Measurements from ENCODE around the gene DVL2. TPM values are rescaled to one million over a fixed set of nuclear protein-coding genes. Genes with fewer than 3 reads are reported as not detected.

Gene DVL2
- total RNA-seq, 1 experiment from 2014 or later, result 39.1 TPM

DNA sequence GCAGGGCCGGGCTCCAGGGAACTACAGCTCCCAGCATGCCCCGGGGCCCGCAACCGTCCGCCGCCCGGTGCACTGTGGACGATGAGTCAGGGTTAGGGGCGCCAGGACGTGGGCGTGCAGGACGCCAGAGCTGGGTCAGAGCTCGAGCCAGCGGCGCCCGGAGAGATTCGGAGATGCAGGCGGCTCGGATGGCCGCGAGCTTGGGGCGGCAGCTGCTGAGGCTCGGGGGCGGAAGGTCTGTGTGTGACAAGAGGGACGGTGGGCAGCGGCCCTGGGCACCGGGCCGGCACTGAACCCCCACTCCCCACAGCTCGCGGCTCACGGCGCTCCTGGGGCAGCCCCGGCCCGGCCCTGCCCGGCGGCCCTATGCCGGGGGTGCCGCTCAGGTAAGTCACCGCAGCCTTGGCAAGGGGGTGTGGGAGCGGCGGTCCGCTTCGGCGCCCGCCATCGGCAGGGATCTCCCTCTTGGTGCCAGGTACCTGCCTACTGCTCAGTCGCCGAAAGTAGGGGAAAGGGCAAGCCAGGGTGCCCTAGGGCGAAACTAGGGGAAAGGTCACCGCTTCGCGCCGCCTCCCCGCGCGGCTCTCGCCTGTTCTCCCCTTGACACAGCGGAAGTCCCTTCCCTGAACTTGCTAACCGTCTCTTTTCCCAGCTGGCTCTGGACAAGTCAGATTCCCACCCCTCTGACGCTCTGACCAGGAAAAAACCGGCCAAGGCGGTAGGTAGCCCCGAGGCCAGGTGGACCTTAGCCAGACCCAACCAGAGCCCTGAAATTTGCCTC, 14.3 kb downstream of the DVL2 start, which contains the start of the genes ACADVL and DLG4:
Gene ACADVL, plus strand, starts transcription at position 127 of the 781 bp plus-strand sequence. Its CDS starts 47 bp downstream, at position 174.
Gene DLG4, minus strand, starts transcription at position 25 of the 781 bp plus-strand sequence.
- DNase-seq (ENCODE audit: low read depth), result peak; percentile 94

DNA sequence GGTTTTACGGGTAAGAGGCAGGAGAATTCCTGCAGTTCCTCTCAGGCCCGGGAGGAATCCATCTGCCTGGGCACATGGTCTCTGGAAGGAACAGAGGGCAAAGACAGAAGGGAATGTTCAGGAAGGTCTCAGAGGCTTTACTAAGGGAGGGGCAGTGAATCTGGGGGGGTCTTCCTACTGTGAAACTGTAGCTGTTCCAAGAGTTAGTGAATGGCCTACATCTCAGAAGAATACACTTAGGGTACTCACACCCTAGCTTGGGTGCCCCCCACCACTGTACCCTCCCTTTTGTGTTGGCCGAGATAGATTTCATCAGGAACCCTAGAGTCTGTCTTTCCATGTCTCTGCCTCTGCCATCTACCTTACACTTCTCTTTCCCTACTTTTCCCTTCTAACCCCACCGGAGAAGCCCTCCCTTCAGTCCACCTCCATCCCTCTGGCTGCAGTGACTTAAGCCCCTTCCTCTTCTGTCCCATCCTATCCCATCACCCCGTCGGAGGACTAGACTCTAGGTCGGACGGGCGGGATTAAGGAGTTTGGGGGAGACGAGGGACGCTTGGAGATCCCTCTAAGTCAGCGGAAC, 15.0 kb downstream of the DVL2 start:
- no peak for DNase-seq (ENCODE audit: low read depth)

DNA sequence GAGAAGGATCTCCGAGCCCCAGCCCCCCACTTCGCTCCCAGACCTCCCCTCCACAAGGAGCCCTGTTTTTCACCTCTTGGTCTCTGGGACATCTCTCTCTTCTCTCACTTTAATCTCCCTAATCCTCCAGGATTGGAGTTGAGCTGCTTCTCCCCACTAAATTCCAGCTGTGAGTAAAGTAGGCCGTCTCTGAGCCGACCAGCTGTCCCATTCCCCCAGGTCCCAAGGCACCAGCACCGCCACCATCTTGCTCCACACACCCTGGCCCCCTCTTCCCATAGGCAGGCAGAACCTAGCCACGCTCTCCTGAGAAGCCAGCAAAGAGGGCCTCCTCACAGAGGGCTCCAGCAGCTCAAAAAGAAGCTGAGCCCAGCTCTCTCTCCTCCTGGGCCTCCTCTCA, 15.6 kb downstream of the DVL2 start:
- no peak for DNase-seq (ENCODE audit: low read depth)

DNA sequence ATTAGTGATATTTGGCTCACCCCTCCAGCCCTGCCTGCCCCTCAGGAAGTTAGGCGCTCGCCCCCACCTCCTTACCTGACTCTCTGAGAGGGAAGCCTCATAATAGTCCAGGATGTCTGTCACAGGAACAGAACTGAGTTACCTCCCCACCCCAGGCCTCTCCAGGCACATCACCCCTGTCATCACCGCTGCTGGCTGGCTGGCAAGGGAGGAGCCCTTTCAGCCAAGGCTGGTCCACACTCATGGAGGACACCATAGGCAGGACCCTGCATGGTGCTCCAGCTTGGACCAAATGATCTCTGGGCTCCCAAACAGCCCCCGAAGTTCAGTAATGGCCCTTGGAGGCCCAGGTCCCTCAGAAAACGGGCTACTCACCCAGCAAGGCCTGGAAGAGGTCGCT, 16.2 kb downstream of the DVL2 start:
- DNase-seq (ENCODE audit: low read depth), result no peak

DNA sequence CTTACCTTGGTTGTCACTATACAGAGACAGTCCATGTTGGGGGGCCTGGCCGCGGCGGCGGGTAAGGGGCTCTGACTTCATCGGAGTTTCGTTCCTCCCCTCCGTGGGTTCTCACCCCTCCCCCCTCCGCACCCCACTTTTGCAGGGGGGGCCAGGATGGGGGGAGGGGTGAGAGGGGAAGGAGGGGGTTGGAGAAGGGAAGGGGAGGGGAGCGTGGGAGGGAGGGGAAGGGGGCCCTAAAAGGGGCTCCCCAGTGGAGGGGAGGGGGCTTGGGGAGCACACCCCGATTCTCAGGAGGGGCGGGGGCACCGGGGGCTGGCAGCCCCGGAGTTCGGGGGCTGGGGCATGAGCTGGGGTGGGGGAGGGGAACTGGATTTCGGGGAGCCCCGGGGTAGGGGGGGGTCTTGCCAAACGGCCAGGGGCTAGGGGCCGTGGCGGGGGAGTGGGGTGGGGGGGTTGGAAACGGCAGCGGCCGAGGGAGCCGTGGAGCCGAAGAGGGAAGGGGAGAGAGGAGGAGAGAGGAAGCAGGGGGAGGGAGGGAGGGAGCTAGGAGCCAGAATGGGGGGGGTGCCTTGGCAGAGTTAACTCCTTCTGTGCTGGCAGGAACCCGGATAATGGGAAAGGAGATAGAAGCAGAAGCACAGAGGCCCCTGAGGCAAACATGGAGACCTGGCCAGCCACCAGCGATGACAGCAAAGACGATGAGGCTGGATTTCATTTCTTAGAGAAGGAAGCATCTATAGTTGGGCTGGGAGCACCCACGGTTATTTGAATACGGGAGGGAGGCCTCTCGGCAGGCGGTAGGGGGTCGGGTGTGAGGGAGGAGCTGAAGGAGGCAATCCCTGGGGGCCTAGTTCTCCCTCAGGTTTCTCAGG, 17.0 kb downstream of the DVL2 start:
- peak; percentile 54 for DNase-seq (ENCODE audit: low read depth)

DNA sequence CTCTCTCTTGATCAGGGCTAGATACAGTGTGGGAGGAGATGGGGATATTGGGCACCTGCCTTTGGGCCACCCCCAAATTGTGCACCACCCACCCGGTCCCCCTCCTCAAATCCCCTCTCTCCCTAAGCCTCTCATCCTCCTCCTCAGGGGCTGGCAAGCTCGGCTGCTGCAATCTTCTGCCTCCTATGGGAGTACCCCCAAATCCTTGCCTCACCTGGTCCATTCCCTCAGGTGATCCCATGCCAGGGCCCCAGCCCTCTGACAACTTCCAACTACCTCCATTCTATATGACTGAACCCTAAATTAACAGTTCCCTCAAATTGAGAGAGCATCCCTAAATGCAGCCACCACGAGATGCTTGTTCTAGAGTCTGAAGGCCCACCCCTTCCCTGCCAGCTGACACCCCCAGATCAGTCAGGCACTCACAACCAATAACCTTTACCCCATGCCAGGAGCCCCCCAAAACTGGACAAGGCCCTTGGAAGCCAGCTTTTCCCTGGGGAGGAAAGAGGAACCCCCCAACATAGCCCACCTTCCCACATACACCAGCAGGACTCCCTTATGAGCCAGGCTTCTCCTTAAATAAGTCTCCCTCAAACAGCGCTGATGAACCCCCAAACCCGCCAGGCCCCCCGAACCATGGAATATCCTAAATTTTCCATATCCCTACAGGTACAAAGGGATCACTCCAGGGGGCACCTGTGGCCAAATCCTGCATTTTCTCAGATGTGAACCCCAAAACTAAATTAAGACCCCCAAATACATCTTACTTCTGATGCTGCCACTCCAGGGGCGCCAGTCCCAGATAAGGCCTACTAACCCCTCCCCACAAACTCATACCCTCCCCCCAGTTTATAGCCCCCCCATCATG, 17.8 kb downstream of the DVL2 start:
- DNase-seq (ENCODE audit: low read depth), result no peak

DNA sequence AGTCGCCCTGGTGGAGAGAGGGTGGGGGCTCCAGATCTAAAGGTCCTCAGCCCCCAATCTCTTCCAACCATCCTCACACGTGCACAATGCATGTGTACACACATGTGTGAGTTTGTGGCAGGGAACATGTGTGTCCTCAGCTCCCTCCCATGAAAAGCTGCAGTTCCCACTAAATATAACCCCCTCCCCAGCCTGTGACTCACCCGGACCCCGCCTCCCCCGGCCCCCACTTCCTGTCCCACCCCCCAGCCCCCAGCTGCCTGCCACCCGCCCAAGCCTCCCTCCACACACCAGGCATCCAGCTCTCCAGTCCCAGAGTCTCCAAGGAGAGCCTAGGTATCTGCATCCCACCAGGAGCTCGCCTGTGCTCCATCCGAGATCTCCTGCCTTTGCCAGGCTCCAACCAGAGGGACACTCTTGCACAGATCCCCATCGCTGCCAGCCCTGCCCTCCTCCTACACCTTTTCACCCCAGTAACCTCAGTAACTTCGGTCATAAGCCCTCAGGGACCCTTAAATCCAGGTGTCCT, 18.6 kb downstream of the DVL2 start:
- DNase-seq (ENCODE audit: low read depth), result no peak

DNA sequence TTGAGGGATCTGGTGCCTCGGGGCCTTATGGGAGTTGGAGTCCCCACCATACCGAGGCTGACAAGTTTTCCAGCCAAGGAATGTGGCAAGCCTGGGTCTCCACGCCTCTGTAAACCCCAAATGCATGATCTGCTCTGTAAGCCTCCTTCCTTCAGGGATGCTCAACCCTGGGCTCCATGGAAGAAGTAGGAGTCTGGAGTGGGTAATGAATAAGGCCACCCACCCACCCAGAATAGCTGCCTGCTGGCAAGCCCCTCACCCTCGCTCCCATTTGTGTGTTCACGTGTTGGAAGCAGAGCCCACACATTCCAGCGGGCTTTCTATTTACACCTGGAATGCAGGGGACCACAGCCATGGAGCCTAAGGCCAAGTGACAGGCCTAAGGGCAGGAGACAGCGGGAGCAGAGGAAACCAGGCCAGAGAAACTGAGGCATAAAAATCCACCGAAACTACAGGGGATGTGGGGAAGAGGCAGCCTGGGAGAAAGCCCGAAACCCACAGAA, 19.1 kb downstream of the DVL2 start:
- DNase-seq (ENCODE audit: low read depth), result peak; percentile 44

DNA sequence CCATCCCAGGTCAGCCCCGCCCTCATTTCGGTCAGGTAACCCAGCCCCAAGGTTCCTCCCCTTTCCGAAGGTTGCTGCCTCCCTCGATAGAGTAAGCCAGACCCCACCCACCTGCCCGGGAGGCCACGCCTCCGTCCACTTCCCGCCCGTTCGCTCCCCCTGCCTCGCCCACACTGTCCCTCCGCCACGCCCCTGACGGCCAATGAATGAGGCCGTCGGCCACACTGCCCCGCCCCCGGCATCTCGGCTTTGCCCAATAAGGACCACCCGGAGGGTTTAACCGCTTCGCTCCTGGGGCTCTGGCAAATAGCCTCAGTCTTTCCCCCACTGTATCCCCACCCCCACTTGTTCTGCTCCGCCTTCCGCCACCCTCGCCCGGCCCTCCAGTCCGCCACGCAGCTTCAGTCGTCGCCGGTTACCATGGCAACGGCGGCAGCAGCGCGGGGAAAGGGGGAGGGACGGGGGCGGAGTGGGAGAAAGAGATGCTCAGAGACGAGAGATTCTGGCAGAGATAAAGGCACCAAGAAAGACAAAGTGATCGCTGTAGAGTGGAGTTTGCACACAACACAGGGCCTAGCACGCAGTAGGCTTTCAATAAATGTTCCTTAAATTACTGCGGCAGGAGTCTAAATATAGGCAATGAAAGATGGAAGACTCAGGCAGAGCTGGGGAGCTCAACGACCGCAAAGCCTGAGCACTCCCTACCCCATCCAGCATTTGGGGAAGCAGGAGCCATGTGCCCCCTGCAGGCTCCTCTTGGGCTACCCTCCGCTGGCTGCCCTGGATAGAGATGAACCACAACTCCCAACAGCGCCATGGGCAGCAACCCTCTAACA, 19.8 kb downstream of the DVL2 start:
- peak; percentile 95 for DNase-seq (ENCODE audit: low read depth)

DNA sequence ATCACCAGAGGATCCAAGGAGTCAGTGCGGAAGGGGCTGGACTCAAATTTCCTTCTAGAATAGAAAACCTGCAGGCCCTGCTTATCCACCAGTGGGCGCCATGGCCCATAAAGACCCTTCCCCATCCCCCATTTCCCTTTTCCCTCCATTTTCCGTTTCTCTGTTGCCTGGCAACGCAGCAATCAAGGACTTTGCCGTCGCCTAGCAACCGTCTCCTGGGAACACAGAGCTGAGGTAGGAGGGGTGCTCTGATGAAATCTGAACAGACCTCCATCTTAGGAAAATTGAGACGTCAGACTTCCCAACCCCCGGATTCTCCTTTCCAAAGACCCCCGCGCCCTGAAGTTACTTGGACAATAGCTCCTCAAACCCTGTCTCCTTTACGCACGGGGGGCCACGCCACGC, 20.4 kb downstream of the DVL2 start:
- peak; percentile 84 for DNase-seq (ENCODE audit: low read depth)

DNA sequence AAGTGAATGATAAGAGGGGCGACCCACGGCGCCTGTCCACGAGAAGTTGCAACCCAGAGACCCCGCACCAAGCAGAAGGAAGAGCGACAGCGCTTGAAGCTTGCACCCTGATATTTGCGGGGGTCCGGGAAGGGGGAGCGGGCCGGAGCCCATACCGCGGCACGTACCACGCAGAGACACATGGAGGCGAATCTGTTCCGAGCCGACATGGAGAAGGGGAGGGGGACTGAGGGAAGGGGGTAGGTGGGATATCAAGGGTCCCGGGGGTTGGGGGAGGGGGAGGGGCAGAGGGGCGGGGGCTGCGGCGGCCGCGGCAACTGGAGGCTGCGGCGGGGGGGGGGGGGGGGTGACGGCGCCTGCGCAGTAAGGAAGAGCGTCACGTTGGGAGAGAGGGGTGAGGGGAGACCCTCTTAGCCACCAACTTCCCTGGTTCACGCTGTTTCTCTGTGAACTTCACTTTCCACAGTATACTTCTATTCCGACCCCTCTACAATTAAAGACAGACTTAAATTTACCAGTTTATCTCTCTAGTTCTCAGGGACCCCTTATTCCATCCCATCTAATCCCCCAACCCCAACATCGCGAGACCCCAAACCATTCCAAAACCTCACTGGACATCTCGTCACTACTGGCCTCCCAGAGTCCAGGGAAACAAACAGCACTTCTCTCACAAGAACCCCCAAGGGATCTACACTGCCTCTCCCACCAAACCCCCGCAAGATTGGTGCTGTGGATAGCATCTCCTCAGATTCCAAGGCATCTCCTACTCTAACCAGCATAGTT, 22.6 kb downstream of the DVL2 start:
- DNase-seq (ENCODE audit: low read depth), result no peak

DNA sequence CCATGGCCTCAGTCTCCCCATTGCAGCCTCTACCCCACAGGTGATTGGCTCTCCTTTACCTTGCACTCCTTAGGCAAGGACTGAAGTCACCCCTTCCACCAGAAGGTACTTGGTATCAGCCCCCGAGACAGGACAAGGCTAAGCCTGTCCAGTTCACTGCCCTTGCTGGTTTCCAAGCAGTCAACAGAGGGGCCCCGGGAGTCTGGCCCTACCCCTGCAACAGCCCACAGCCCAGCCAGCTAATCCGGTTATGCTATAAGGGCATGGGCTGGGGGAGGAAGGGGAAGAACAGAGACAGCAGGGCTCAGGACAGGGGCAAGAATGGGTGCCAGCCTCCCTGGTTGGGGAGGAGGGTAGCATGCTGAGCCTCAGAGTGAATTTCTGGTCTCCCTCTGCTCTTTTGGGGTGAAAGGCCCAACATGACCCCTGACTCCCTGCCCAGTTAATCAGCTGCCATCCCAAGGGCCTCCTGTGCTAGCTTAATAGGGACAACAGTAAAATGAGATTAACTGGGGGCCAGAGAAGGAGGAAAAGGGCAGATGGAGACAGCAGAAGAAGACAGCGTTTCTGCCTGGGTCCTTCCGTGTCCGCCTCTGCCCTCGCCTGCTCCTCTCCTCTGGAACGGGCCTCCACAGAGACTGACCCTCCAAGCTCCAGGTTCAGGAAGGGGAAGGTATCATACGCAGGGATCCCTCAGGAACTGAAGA, 25.4 kb downstream of the DVL2 start:
- DNase-seq (ENCODE audit: low read depth), result no peak

DNA sequence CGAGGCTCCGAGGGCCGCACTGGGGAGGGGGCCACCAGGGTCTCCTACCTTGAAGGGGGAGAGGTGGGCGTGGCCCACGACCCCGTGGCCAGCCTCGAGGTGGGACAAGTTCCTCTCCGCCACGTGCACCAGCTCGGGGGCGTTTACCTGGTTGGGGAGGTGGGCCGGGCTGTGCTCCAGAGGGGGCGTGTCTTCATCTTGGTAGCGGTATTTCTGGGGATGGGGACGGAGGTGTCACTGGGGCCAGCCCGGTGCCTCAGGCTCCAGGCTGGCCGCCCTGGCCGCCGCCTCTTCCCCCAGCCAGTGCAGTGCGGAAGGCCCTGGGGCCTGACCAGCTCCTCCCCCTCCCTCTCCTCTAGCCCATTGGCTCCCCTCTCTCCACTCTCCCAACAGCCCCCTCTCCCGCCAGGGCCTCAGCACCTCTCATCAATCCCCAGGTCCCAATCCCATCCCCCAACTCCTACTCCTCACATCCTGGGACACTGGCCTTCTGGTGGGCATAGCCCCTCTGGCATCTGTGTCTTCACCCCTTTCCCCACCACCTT, 26.2 kb downstream of the DVL2 start:
- DNase-seq (ENCODE audit: low read depth), result no peak

DNA sequence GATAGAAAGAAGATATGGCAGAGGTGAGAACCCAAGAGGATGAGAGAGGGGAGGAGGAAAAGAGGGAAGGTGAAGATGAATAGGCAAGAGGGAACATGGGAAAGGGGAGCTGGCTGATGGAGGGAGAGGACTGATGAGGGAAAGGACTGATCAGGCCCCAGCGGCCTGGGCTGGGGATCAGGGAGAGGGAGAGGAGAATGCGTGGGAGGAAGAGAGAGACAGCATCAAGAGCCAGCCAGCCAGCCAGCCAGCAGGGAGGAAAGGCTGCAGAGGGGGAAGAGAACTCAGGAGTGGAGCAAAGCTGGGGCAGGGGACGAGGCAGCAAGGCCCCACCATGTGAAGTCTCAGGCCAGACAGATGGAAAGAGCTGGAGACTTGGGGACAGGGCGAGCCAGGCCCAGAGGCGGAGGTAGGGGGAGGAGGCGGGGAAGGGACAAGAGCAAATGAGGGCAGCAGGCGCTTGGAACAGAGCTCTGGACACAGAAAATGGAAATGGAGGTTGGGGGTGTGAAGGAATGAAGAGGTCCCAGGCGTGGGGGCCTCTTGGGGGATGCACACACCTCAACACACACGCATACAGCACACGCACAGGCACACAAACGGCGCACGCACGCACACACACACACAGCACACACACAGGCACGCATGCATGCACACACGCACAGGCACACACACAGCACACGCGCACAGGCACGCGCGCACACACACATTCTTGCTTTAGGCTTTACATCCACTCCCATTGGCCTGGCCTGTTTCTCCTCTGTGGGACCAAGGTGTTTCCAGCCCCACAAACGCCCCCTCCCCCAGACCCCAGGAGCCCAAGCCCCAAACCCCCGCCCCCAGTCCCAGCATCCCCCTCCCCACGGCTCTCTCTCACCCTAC, 27.0 kb downstream of the DVL2 start:
- no peak for DNase-seq (ENCODE audit: low read depth)

DNA sequence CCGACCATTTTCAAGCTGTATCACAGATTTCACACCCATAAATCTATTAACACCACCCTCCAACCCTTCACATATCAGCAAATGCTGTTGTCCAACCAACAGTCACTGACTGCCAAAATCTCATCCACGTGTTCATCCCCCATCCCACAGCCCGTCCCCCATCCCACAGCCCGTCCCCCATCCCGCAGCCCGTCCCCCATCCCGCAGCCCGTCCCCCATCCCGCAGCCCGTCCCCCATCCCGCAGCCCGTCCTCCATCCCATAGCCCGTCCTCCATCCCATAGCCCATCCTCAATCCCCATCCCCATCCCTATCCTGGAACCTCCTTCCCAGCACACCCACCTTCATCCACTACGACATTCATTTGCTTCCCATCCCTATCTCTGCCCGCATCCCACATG, 28.8 kb downstream of the DVL2 start:
- DNase-seq (ENCODE audit: low read depth), result no peak

DNA sequence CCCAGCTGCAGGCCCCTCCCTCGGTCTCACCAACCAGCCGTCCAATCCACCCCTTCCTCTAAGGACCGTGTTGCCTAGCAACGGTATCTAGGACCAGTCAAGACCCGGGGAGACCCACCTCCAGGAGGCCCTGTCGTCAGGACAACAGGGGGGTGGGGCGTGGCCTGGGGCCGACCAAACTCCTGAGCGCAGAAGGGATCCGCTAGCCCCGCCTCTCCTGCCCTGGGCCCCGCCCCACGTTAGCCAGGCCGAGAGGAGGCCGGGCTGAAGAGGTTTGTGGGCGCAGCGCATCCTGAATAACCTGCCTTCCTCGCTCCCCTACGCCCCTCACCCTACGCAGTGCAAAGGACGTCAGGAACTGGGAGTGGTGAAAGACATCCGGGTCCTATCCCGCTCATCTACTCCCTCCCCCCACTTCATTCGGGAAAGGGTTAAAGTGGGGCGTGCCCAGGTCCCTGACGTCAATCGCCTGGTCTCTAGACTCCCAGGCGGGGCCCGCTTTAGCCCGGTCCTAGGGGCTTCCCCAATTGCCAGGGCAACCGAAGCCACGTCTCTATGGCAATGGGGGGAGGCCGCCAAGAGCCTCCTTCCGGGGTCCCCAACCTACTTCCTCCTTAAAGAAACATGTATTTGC, 29.4 kb downstream of the DVL2 start:
- DNase-seq (ENCODE audit: low read depth), result no peak

DNA sequence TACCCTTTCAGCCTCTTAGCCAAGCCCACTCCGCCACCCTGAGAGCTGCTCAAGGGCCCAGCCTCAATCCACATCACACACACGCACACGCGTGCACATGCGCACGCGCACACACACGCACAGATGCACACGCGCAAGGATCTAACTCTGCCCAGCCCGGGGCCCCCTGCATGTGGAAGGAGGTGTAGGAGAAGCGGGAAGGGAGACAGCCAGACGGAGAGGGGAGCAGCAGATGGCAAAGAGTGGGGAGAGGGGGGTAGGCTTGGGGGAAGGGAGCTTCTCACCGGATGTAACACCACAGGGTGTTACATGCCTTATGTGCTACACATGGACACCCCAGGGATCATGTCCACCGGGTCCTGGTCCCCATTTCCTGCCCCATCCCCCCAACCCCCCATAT, 30.0 kb downstream of the DVL2 start:
- DNase-seq (ENCODE audit: low read depth), result no peak

All from M059J (cell line).